NB4 (cell line): ENCODE results near the gene DSCAML1.

Source experiments
- MYC ChIP-seq: IDR thresholded peaks from 2 replicates; pipeline ENCODE4 v1.6.1; 2011; ENCODE audit warnings: low read depth, low read length
- POLR2A ChIP-seq: IDR thresholded peaks from 2 replicates; pipeline ENCODE4 v1.6.1; 2011; ENCODE audit warnings: mild to moderate bottlenecking; ENCODE audit not compliant: insufficient read length; ENCODE audit errors: extremely low read depth
- TF ChIP-seq, protein P1 (sequence below): IDR thresholded peaks from 2 replicates; pipeline ENCODE4 v1.6.1; 2011; ENCODE audit warnings: low read depth, low read length
- TF ChIP-seq, protein P2 (sequence below): IDR thresholded peaks from one replicate; pipeline ENCODE4 v1.5.1; 2012; ENCODE audit warnings: low read depth, low read length

DNA sequence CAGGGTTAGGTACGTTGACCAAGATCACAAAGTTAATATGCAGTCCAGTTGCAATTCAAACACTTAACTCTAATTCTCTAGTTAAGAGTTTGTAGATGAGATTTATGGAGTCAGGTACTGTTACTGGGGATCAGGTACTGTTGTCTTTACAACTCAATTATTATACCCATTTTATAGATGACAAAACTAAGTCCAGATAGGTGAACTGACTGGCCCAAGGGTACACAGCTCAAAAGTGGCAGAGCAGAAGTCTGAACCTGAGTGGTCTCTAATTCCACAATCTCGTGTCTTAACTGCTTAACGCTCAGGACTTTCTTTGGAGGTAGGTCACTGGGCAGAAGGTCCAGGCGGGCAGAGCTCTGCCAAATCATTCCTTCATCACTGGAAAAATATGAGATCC lies 77.5 kb downstream of the DSCAML1 start:
- TF ChIP-seq, protein P1, sequence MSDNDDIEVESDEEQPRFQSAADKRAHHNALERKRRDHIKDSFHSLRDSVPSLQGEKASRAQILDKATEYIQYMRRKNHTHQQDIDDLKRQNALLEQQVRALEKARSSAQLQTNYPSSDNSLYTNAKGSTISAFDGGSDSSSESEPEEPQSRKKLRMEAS = no peak
- no peak for TF ChIP-seq POLR2A
- TF ChIP-seq, protein P2, sequence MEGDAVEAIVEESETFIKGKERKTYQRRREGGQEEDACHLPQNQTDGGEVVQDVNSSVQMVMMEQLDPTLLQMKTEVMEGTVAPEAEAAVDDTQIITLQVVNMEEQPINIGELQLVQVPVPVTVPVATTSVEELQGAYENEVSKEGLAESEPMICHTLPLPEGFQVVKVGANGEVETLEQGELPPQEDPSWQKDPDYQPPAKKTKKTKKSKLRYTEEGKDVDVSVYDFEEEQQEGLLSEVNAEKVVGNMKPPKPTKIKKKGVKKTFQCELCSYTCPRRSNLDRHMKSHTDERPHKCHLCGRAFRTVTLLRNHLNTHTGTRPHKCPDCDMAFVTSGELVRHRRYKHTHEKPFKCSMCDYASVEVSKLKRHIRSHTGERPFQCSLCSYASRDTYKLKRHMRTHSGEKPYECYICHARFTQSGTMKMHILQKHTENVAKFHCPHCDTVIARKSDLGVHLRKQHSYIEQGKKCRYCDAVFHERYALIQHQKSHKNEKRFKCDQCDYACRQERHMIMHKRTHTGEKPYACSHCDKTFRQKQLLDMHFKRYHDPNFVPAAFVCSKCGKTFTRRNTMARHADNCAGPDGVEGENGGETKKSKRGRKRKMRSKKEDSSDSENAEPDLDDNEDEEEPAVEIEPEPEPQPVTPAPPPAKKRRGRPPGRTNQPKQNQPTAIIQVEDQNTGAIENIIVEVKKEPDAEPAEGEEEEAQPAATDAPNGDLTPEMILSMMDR = no peak
- TF ChIP-seq MYC = no peak
